Epithelial cell of esophagus (primary cell): ENCODE data around the gene PARD6A.

Experiments used
- DNase-seq: peaks from one replicate; pipeline ENCODE4 v3.0.0; 2010; ENCODE audit warnings: low read depth
- H3K4me3 ChIP-seq: 2 replicates; pipeline ENCODE4 v1.5.1; 2011; ENCODE audit warnings: mild to moderate bottlenecking, low read length, control low read depth
- TF ChIP-seq, protein P1 (sequence below): IDR thresholded peaks from 2 replicates; pipeline ENCODE4 v1.5.1; 2011; ENCODE audit warnings: low read depth, mild to moderate bottlenecking, low read length, control low read depth, inconsistent platforms; ENCODE audit not compliant: insufficient read depth; ENCODE audit errors: missing control alignments

The PARD6A gene

DNA sequence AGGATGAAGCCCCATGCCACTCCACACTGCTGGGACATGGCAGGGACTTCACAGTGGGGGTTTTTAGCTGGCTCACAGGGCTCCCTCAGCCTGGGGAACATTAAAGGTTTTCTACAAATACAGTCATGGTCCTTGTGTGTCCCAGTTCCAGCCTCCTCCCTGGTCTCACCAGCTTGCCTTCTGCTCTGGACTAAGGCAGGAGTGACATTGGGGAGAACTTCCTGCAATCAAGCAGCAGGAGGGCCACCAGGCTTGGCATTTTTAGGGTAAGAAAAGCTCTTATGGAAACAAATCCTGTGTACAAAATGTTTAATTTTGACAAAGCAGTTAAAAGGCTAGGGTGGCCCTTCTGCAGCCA lies 1.9 kb downstream of the PARD6A start:
- DNase-seq: no peak
- H3K4me3 ChIP-seq: no peak overlapping the region
- TF ChIP-seq, protein P1, sequence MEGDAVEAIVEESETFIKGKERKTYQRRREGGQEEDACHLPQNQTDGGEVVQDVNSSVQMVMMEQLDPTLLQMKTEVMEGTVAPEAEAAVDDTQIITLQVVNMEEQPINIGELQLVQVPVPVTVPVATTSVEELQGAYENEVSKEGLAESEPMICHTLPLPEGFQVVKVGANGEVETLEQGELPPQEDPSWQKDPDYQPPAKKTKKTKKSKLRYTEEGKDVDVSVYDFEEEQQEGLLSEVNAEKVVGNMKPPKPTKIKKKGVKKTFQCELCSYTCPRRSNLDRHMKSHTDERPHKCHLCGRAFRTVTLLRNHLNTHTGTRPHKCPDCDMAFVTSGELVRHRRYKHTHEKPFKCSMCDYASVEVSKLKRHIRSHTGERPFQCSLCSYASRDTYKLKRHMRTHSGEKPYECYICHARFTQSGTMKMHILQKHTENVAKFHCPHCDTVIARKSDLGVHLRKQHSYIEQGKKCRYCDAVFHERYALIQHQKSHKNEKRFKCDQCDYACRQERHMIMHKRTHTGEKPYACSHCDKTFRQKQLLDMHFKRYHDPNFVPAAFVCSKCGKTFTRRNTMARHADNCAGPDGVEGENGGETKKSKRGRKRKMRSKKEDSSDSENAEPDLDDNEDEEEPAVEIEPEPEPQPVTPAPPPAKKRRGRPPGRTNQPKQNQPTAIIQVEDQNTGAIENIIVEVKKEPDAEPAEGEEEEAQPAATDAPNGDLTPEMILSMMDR: no peak

DNA sequence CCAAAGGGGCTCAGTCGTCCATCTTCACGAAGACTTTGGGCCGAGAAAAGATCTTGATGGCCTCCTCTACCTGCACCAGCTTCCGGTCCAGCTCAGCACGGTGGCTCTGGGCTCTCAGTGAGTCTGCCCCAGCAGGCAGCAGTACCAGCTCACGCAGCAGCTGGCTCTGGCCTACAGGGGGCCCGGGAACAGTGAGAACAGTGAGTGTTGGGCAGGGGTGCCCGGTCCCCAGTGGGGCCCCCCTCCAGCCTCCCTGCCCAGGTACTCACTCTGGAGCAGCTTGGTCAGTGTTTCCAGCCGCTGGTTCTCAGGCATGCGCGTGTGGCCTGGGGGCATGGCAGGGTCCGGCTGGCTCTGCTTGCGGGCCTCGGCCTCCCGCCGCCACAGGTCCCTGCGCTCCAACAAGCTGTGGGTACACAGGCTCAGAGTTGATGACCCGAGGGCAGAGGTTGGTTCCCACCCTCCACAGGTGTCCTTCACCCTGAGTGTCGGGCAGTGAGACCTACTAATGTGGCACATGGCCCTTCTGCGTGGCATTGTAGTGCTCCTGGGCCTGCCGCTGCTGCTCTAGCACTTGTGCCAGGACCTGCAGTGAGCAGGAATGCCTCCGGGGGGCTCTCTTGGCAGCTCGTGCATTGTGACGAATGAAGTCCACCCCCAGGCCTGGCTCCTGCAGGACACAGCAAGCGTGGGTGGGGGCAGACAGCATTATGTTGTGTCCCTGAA lies 2.6 kb downstream of the PARD6A start:
- H3K4me3 ChIP-seq: no peak overlapping the region
- DNase-seq: no peak
- TF ChIP-seq, protein P1: peak; percentile 26

GRCh38 chr16:67663877-67664222 lies 3.1 kb downstream of the PARD6A start:
- TF ChIP-seq, protein P1: no peak
- no peak for DNase-seq
- no peak overlapping the region for H3K4me3 ChIP-seq

DNA sequence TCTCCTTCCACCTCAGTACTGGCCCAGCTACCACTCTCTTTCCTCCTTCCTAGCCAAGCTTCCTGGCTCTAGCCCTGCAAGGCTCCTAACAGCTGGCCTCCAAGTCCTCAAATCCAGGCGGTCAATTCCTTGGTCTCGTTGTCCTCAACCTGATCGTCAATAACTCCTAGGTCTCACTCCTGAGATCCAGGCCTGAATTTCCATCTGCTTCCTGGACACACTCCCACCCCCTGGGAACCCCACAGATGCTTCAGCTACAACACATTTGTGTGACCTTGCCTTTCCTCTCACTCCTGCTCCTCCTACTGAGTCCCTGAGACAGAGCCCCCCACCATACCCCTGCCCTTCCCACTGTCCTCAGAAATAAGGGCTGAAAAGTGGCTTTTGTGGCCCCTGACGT lies 3.5 kb downstream of the PARD6A start:
- TF ChIP-seq, protein P1: no peak
- no peak overlapping the region for H3K4me3 ChIP-seq
- DNase-seq: no peak

- H3K4me3 ChIP-seq: no peak overlapping the region
- TF ChIP-seq, protein P1: no peak
- no peak for DNase-seq
Observed at GRCh38 chr16:67664871-67665270, 4.1 kb downstream of the PARD6A start.

GRCh38 chr16:67665598-67665997 lies 4.8 kb downstream of the PARD6A start:
- TF ChIP-seq, protein P1: no peak
- DNase-seq: no peak
- H3K4me3 ChIP-seq: peak overlapping the region; percentile 58

DNA sequence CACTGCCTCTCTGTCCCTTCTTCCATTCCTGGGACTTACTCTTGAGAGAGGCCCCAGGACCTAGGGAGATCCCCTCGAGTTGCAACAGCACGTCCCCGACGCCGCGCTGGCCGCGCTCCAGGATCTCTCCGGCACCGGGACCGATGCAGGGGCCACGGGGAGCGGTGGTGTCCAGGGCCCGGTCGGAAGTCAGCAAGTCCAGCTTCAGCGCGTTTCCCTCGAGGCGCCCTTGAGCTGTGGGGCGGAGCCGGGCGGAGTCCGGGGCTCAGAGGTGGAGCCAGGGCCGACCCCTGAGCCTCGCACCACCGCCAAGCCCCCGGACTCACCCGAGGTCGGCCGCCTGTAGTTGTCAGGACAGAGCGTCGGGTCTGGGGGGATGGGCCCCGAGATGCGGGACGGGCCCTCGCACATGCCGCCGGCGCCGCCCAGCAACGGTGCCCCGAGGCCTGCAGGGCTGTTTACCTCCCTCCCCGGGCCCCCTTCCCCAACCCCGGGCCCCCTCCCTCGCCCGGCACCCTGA lies 5.3 kb downstream of the PARD6A start:
- no peak for DNase-seq
- peak overlapping the region; percentile 58 for H3K4me3 ChIP-seq
- TF ChIP-seq, protein P1: no peak
